Adipocyte (in vitro differentiated cells): Measurements from ENCODE around the gene MTA3.

Source experiments
- DNase-seq: peaks from one replicate; pipeline ENCODE4 v3.0.0-alpha.2; 2015; ENCODE audit warnings: low read depth
- H3K27me3 ChIP-seq: replicated peaks from 2 replicates; pipeline ENCODE4 v1.7.0; 2013; ENCODE audit warnings: mild to moderate bottlenecking, low read length, moderate library complexity; ENCODE audit not compliant: control insufficient read depth, insufficient read depth
- H3K36me3 ChIP-seq: 2 replicates; pipeline ENCODE4 v1.7.0; 2013; ENCODE audit warnings: low read length, mild to moderate bottlenecking, moderate library complexity; ENCODE audit not compliant: control insufficient read depth, insufficient read depth, severe bottlenecking
- H3K4me1 ChIP-seq: 2 replicates; pipeline ENCODE4 v1.7.0; 2013; ENCODE audit warnings: mild to moderate bottlenecking, low read length, moderate library complexity; ENCODE audit not compliant: control insufficient read depth, insufficient read depth
- H3K4me3 ChIP-seq: 2 replicates; pipeline ENCODE4 v1.7.0; 2013; ENCODE audit warnings: mild to moderate bottlenecking, low read length, moderate library complexity
- H3K9ac ChIP-seq: 2 replicates; pipeline ENCODE4 v1.7.0; 2013; ENCODE audit warnings: mild to moderate bottlenecking, low read length, moderate library complexity
- H3K9me3 ChIP-seq: 2 replicates; pipeline ENCODE4 v1.7.0; 2013; ENCODE audit warnings: mild to moderate bottlenecking, low read length, moderate library complexity; ENCODE audit not compliant: control insufficient read depth

Gene MTA3

DNA sequence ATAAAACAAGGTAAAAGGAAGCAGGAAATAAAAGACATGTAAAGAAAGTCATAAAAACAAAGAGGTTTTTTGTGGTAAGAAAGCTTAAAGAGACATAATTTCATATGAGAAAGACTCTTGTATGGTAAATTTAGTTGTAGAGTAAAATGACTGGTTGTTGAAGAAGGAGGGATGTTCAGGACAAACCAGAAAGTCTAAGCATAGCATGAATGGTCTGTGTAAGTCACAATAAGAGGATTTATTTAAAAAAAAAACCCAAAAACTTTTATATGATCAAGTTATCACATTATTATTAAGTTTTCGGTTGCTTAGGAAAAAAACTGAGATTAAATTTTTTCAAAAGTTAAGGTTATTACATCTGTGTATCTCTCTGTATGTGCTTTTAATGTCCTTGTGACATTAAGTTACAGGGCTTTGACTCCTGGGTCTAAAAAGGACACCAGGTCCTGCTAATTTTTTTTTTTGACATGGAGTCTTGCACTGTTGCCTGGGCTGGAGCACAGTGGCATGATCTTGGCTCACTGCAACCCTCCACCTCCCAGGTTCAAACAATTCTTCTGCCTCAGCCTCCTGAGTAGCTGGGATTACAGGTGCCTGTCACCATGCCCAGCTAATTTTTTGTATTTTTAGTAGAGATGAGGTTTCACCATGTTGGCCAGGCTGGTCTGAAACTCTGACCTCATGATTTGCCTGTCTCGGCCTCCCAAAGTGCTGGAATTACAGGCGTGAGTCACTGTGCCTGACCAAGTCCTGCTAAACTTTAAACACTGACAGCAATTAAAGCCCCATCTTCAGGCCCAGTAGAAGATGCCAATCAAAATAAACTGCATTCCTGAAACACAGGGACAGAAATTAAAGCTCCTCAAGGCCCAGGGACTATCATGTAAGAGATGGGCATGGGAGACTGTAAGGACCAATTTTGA lies 209.7 kb downstream of the MTA3 start:
- Histone ChIP-seq H3K9me3 (no peaks in the 10 kb centered on the region), H3K9ac (no peak overlapping the region), H3K4me3 (no peak overlapping the region), H3K36me3 (no peaks in the 10 kb centered on the region), H3K27me3 (peaks cover 3% of the 10 kb centered on the region), H3K4me1 (peaks cover 2% of the 10 kb centered on the region)
- DNase-seq, result no peak

DNA sequence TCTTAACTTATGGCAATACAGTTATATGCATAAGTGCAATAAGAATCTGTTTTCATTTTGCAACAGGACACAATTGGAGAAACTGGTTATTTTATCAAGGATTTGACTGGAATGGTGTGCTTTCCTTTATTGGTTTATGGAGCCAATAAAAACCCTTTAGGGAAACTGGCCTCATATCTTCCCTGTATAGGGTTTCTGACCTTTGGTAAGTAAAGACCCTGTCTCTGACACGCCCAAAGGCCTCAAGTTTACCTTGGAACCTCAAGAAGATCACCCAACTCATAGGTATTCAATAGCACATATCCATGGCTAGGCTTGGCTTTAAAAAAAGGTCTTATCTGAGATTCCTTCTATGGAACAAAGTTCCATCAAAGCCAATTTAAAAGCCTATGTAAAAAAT lies 212.7 kb downstream of the MTA3 start:
- H3K4me3 ChIP-seq, result no peak overlapping the region
- no peak for DNase-seq
- H3K9ac ChIP-seq, result no peak overlapping the region
- H3K27me3 ChIP-seq, result peaks cover 4% of the 10 kb centered on the region
- no peaks in the 10 kb centered on the region for H3K9me3 ChIP-seq
- no peaks in the 10 kb centered on the region for H3K36me3 ChIP-seq
- H3K4me1 ChIP-seq, result peaks cover 2% of the 10 kb centered on the region

DNA sequence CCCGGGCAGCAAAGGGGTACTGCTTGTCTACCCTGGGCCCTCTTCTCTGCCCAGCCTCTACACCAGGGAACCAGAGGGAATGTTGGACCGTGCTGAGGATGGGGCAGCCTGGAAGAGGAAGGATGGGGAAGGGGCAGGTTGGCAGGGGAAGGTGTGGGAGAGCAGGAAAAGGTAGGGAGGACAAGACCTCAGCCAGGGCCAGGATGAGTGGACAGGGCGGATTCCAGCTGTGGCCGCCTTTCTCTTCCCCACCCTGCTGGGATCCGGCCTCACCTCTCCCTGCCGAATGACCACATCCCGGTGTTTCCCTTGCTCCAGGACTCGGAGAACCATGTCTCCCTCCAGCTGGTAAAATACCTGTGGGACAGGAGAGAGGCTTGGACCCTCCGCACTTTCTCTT lies 215.1 kb downstream of the MTA3 start:
- Histone ChIP-seq H3K36me3 (no peaks in the 10 kb centered on the region), H3K27me3 (peaks cover 12% of the 10 kb centered on the region), H3K4me3 (no peak overlapping the region), H3K9me3 (no peaks in the 10 kb centered on the region), H3K9ac (no peak overlapping the region), H3K4me1 (peaks cover 2% of the 10 kb centered on the region)
- no peak for DNase-seq

GRCh38 chr2:42784204-42784880 lies 215.9 kb downstream of the MTA3 start:
- H3K9me3 ChIP-seq, result no peaks in the 10 kb centered on the region
- peaks cover 12% of the 10 kb centered on the region for H3K27me3 ChIP-seq
- DNase-seq, result no peak
- no peaks in the 10 kb centered on the region for H3K4me1 ChIP-seq
- H3K4me3 ChIP-seq, result no peak overlapping the region
- H3K36me3 ChIP-seq, result no peaks in the 10 kb centered on the region
- H3K9ac ChIP-seq, result no peak overlapping the region

DNA sequence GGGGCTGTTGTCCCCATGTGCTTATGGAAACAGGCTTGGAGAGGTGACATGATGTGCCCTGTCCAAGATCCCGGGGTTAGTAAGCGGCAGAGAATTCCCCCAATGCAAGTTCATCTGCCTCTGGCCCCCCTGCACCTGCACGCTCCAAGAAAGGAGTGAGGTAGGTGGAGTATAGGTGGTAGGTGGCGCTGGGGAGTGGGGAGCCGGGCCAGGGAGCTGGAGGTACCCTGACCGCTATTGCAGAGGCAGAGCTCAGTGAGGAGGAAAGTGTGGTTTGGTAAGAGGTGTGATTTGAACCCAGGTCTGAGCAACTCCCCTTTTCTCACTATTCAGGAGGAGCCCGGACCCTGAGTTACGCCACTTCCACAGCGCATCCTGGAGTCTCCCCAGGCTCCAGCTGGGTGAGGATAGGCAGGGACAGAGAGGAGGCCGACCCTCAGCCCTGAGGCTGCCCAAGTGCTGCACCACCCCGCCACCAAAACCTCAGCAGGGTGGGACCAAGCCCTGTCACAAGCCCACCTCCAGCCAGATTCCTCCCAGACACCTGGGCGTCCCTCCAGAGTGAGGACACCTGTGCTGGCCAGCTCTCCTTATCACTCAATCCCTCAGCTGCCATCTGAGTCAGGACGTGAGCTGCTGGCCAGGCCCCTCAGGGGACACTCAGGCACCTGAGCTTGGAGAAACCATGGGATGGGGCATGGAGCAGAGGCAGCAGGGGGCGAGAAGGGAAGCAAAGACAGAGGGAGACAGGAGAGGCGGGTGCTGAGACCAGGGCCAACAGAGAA lies 218.3 kb downstream of the MTA3 start:
- Histone ChIP-seq H3K36me3 (no peaks in the 10 kb centered on the region), H3K27me3 (peaks cover 30% of the 10 kb centered on the region), H3K9ac (no peak overlapping the region), H3K4me1 (no peaks in the 10 kb centered on the region), H3K9me3 (no peaks in the 10 kb centered on the region), H3K4me3 (no peak overlapping the region)
- no peak for DNase-seq

DNA sequence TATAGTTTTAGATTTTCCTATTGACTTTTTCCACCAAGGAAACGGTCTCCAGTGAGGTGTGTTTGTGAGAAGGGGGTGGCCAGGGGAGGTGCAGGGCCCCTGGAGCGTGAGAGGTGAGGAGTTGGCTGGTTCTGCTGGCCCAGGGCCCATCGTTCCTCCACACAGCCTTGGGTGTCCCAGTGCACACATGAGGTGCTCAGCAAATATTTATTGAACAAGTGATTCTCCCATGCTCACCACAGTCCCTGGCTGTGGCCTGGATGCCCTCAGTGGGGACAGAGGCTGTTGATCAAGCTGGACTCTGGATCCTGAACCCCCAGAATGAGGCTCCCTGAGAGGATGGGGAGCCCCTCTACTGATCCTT lies 219.0 kb downstream of the MTA3 start:
- Histone ChIP-seq H3K4me1 (no peaks in the 10 kb centered on the region), H3K4me3 (no peak overlapping the region), H3K27me3 (peaks cover 34% of the 10 kb centered on the region), H3K9me3 (no peaks in the 10 kb centered on the region), H3K36me3 (no peaks in the 10 kb centered on the region), H3K9ac (no peak overlapping the region)
- no peak for DNase-seq

GRCh38 chr2:42787788-42788477 lies 219.5 kb downstream of the MTA3 start:
- H3K27me3 ChIP-seq, result peaks cover 34% of the 10 kb centered on the region
- DNase-seq, result no peak
- no peak overlapping the region for H3K9ac ChIP-seq
- no peaks in the 10 kb centered on the region for H3K36me3 ChIP-seq
- H3K9me3 ChIP-seq, result no peaks in the 10 kb centered on the region
- no peak overlapping the region for H3K4me3 ChIP-seq
- H3K4me1 ChIP-seq, result no peaks in the 10 kb centered on the region

- H3K27me3 ChIP-seq, result peaks cover 30% of the 10 kb centered on the region
- no peak overlapping the region for H3K4me3 ChIP-seq
- H3K9ac ChIP-seq, result no peak overlapping the region
- H3K36me3 ChIP-seq, result no peaks in the 10 kb centered on the region
- no peaks in the 10 kb centered on the region for H3K4me1 ChIP-seq
- H3K9me3 ChIP-seq, result no peaks in the 10 kb centered on the region
- no peak for DNase-seq
These were observed 220.0 kb downstream of the MTA3 start for GRCh38 chr2:42788478-42788793.

DNA sequence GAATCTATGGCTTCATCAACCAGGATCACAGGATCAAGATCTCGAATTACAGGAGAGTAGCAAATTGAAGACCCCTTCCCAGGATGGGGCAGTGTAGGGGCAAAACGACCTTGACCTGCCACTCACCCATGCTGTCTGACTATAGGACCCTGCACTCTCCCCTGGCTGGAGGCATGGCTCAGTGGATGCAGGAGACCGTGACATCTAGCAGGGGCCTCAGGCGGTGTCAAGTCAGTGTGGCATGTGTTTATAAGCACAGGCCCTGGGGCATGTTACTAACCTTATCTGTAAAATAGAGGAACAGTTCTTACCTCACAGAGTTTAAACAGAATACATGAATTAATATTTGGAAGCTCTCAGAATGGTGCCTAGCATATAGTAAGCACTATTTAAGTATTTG lies 220.4 kb downstream of the MTA3 start:
- no peak overlapping the region for H3K4me3 ChIP-seq
- DNase-seq, result no peak
- H3K9ac ChIP-seq, result no peak overlapping the region
- peaks cover 30% of the 10 kb centered on the region for H3K27me3 ChIP-seq
- H3K9me3 ChIP-seq, result no peaks in the 10 kb centered on the region
- no peaks in the 10 kb centered on the region for H3K4me1 ChIP-seq
- H3K36me3 ChIP-seq, result no peaks in the 10 kb centered on the region

DNA sequence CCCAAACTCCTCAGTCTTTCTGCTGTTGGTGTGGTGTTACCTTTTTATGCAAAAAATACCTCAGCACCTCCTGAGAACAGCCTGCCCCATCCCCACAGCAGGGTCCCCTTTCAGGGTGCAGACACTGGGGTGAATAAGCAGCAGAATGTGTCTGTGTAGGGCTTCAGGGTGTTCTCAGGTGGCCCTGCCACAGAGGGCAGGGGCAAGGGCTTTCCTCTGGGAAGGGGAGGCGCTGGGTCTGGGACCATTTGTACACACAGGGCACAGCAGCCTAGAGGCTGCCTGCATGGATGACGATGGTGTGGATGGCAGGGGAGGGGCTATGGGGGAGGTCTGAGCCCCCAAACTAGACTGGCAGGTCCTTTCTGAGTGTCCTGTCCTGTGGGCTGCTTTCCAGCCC lies 221.3 kb downstream of the MTA3 start:
- Histone ChIP-seq H3K36me3 (no peaks in the 10 kb centered on the region), H3K4me3 (no peak overlapping the region), H3K9me3 (no peaks in the 10 kb centered on the region), H3K9ac (no peak overlapping the region), H3K4me1 (no peaks in the 10 kb centered on the region), H3K27me3 (peaks cover 30% of the 10 kb centered on the region)
- DNase-seq, result no peak

DNA sequence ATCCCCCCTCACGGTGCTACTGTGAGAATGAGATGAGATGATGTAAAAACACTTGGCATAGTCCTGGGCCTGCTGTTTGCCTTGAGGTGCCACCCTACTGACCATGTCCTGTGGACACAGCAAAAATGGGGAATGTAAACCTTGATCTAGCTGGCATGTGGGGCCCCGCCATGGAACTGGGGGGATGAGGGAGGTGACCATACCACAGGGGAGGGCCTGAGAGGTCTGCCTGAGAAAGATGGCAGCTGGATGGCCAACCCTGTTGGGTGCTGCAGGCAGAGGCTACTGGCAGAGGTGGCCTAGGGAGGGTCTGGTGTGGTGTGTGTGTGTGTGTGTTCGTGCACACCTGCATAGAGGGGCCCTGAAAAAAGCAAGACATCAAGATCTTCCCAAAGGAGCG lies 223.2 kb downstream of the MTA3 start:
- H3K9me3 ChIP-seq, result no peaks in the 10 kb centered on the region
- DNase-seq, result no peak
- H3K27me3 ChIP-seq, result peaks cover 30% of the 10 kb centered on the region
- H3K9ac ChIP-seq, result no peak overlapping the region
- H3K36me3 ChIP-seq, result no peaks in the 10 kb centered on the region
- H3K4me3 ChIP-seq, result no peak overlapping the region
- no peaks in the 10 kb centered on the region for H3K4me1 ChIP-seq
